Thyroid gland (tissue), 4 donors: ENCODE data around the gene MYH13.

Experiments
- POLR2A ChIP-seq, 2 donors: fragments of 450-650 bp; IDR thresholded peaks; one replicate each; pipeline ENCODE4 v1.6.1; 2017; ENCODE audit warnings: antibody characterized with exemption in 2 of 2, mild to moderate bottlenecking in 2 of 2, moderate library complexity in 1 of 2
- TF ChIP-seq, protein P1 (sequence below), 6 experiments: fragments of 200-600 bp in 3 of 6; fragments of 450-650 bp in 3 of 6; sonication (generic) in 3 of 6; IDR thresholded peaks; one replicate each; pipeline ENCODE4 v1.5.1; 2016 to 2019; ENCODE audit warnings: antibody characterized with exemption in 6 of 6, mild to moderate bottlenecking in 2 of 6, inconsistent platforms in 1 of 6, moderate library complexity in 1 of 6

DNA sequence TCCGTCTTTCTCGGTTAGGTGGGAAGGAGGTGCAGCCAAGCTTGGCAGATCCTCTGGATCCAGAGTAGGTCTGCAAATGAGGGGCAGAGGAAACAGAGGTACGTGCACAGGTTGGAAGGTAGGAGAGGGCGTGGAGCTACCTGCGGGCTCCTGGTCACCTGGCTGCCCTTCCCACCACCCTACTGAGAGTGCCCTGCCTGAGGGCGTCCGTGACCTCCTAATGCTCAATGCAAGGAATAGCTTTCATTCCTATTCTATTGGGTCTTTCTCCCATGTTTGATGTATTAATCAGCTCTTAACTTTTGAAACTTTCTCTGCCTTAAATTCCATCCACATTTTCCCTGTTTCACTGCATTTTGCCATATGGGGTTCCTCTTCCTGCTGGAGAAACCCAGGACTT lies 44.6 kb downstream of the MYH13 start:
- TF ChIP-seq, protein P1, sequence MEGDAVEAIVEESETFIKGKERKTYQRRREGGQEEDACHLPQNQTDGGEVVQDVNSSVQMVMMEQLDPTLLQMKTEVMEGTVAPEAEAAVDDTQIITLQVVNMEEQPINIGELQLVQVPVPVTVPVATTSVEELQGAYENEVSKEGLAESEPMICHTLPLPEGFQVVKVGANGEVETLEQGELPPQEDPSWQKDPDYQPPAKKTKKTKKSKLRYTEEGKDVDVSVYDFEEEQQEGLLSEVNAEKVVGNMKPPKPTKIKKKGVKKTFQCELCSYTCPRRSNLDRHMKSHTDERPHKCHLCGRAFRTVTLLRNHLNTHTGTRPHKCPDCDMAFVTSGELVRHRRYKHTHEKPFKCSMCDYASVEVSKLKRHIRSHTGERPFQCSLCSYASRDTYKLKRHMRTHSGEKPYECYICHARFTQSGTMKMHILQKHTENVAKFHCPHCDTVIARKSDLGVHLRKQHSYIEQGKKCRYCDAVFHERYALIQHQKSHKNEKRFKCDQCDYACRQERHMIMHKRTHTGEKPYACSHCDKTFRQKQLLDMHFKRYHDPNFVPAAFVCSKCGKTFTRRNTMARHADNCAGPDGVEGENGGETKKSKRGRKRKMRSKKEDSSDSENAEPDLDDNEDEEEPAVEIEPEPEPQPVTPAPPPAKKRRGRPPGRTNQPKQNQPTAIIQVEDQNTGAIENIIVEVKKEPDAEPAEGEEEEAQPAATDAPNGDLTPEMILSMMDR (IDR thresholded peaks at IDR 0.05) = no peak
- no peak for TF ChIP-seq POLR2A (IDR thresholded peaks at IDR 0.05)
